CD4-positive, alpha-beta memory T cell (primary cell): Measurements from ENCODE around the gene MRPL19. TPM values are rescaled to one million over a fixed set of nuclear protein-coding genes. Genes with fewer than 3 reads are reported as not detected.

ENCODE experiments used
- CTCF ChIA-PET: fragments of 350-600 bp; sonication (Branson Sonifier 250); formaldehyde crosslinking; loops from one replicate; lab custom pipeline; 2021; ENCODE audit warnings: inconsistent platforms; ENCODE audit not compliant: partially characterized antibody; lab: Charles Lee
- POLR2A ChIA-PET: fragments of 350-600 bp; sonication (Branson Sonifier 250); formaldehyde crosslinking; loops from one replicate; lab custom pipeline; 2021; ENCODE audit not compliant: partially characterized antibody; lab: Charles Lee
- DNase-seq, 5 donors: peaks; one replicate each; pipeline versions ENCODE4 v3.0.0 to v3.0.0-alpha.2; 2020 to 2022; ENCODE audit warnings: mixed read lengths in 1 of 5
- H3K27ac ChIP-seq: one replicate; pipeline ENCODE4 v1.7.0; 2013; ENCODE audit warnings: low read depth, low read length
- H3K27me3 ChIP-seq: 2 replicates; pipeline ENCODE4 v1.7.0; 2013; ENCODE audit warnings: mild to moderate bottlenecking, low read length, moderate library complexity; ENCODE audit not compliant: insufficient read depth
- H3K36me3 ChIP-seq: 2 replicates; pipeline ENCODE4 v1.7.0; 2013; ENCODE audit warnings: mild to moderate bottlenecking, low read length, moderate library complexity; ENCODE audit not compliant: insufficient read depth
- H3K4me1 ChIP-seq: 2 replicates; pipeline ENCODE4 v1.7.0; 2013; ENCODE audit warnings: mild to moderate bottlenecking, low read length, moderate library complexity; ENCODE audit not compliant: insufficient read depth
- H3K4me3 ChIP-seq, 2 donors: one replicate each; pipeline ENCODE4 v1.7.0; 2013; ENCODE audit warnings: low read length in 2 of 2, mild to moderate bottlenecking in 1 of 2
- H3K9me3 ChIP-seq, 2 donors: one replicate each; pipeline ENCODE4 v1.7.0; 2013; ENCODE audit warnings: low read length in 2 of 2, control low read depth in 1 of 2; ENCODE audit not compliant: control insufficient read depth in 1 of 2
- H3K27ac Mint-ChIP-seq, 7 donors: one replicate each; pipeline ENCODE4 v1.8.0; 2020 to 2021; ENCODE audit warnings: mixed read lengths in 7 of 7, mild to moderate bottlenecking in 6 of 7, inconsistent platforms in 3 of 7, moderate library complexity in 3 of 7
- H3K27me3 Mint-ChIP-seq, 2 donors: one replicate each; pipeline ENCODE4 v1.8.0; 2020 to 2021; ENCODE audit warnings: mixed read lengths in 2 of 2
- H3K36me3 Mint-ChIP-seq, 2 donors: one replicate each; pipeline ENCODE4 v1.8.0; 2020 to 2021; ENCODE audit warnings: mixed read lengths in 2 of 2, inconsistent platforms in 1 of 2, mild to moderate bottlenecking in 1 of 2
- H3K4me1 Mint-ChIP-seq, 4 donors: one replicate each; pipeline ENCODE4 v1.8.0; 2020 to 2021; ENCODE audit warnings: mixed read lengths in 4 of 4, mild to moderate bottlenecking in 1 of 4
- H3K4me3 Mint-ChIP-seq, 8 donors: one replicate each; pipeline ENCODE4 v1.8.0; 2020 to 2021; ENCODE audit warnings: mixed read lengths in 8 of 8, mild to moderate bottlenecking in 7 of 8, moderate library complexity in 6 of 8, inconsistent platforms in 3 of 8
- H3K9me3 Mint-ChIP-seq, 8 donors: one replicate each; pipeline ENCODE4 v1.8.0; 2020 to 2021; ENCODE audit warnings: mixed read lengths in 8 of 8, mild to moderate bottlenecking in 5 of 8, inconsistent platforms in 3 of 8, moderate library complexity in 1 of 8
- intact Hi-C: fragments of 100-400 bp; cut with micrococcal nuclease; formaldehyde crosslinking; loops from one replicate; pipeline ENCODE4 v1.15.1; 2023
- polyA plus RNA-seq, 2 donors: library from polyadenylated mRNA; unstranded; fragments of 300-500 nt; fragmentation: Illumina TruSeq; gene quantifications; one replicate each; pipeline ENCODE4 v1.2.3, GENCODE V29; 2021
- total RNA-seq, 2 experiments: library from RNA; stranded (reverse); gene quantifications; one replicate each; pipeline ENCODE4 v1.2.3, GENCODE V29; 2021

The MRPL19 gene
- total and polyA plus RNA-seq, 4 experiments from 2014 or later, result 27.6 to 35.6 (median 29.5) TPM

- no peak for DNase-seq
- Mint-ChIP-seq H3K27ac (no peak overlapping the region), H3K4me3 (no peak overlapping the region), H3K9me3 (peaks cover 0 to 10% (median under 1%) of the 10 kb centered on the region in 8 donors), H3K36me3 (no peaks in the 10 kb centered on the region), H3K4me1 (no peaks in the 10 kb centered on the region), H3K27me3 (peaks cover 21 to 36% of the 10 kb centered on the region in 2 donors)
- no peaks in the 10 kb centered on the region for H3K9me3 ChIP-seq
- no peak overlapping the region for H3K27ac ChIP-seq
- H3K27me3 ChIP-seq, result peaks cover 5% of the 10 kb centered on the region
- intact Hi-C loops, result no loop called here
- ChIA-PET POLR2A (no interaction called here), CTCF (interaction anchor here (0.9 to 1.1 kb wide), 2 partner anchors 14 to 16 kb away, joined by 3 read pairs; no protein-coding TSS in a partner anchor)
- no peaks in the 10 kb centered on the region for H3K36me3 ChIP-seq
- H3K4me1 ChIP-seq, result no peaks in the 10 kb centered on the region
- H3K4me3 ChIP-seq, result no peak overlapping the region
These were observed 32.4 kb upstream of the MRPL19 start for GRCh38 chr2:75614162-75614651.

GRCh38 chr2:75616406-75616805 lies 30.2 kb upstream of the MRPL19 start:
- Mint-ChIP-seq H3K27ac (no peak overlapping the region), H3K4me3 (no peak overlapping the region), H3K4me1 (no peaks in the 10 kb centered on the region), H3K36me3 (no peaks in the 10 kb centered on the region), H3K27me3 (peaks cover 25% of the 10 kb centered on the region in 2 donors), H3K9me3 (peaks cover 0 to 10% (median under 1%) of the 10 kb centered on the region in 8 donors)
- Histone ChIP-seq H3K36me3 (no peaks in the 10 kb centered on the region), H3K27ac (no peak overlapping the region), H3K9me3 (no peaks in the 10 kb centered on the region), H3K4me3 (no peak overlapping the region), H3K4me1 (no peaks in the 10 kb centered on the region), H3K27me3 (no peaks in the 10 kb centered on the region)
- intact Hi-C loops, result no loop called here
- ChIA-PET POLR2A (no interaction called here), CTCF (interaction anchor here (1.0 to 1.1 kb wide), 2 partner anchors 10 to 13 kb away, joined by 4 to 5 read pairs; no protein-coding TSS in a partner anchor)
- no peak for DNase-seq

- CTCF ChIA-PET, result no interaction called here
- no peak for DNase-seq
- no peaks in the 10 kb centered on the region for H3K27me3 ChIP-seq
- Mint-ChIP-seq H3K27ac (no peak overlapping the region), H3K36me3 (no peaks in the 10 kb centered on the region), H3K9me3 (peaks cover 0 to 10% (median under 1%) of the 10 kb centered on the region in 8 donors), H3K4me1 (no peaks in the 10 kb centered on the region), H3K27me3 (peaks cover 22 to 23% of the 10 kb centered on the region in 2 donors), H3K4me3 (no peak overlapping the region)
- H3K4me1 ChIP-seq, result no peaks in the 10 kb centered on the region
- H3K36me3 ChIP-seq, result no peaks in the 10 kb centered on the region
- H3K4me3 ChIP-seq, result no peak overlapping the region
- POLR2A ChIA-PET, result no interaction called here
- intact Hi-C loops, result no loop called here
- no peaks in the 10 kb centered on the region for H3K9me3 ChIP-seq
- H3K27ac ChIP-seq, result no peak overlapping the region
These were observed 29.6 kb upstream of the MRPL19 start for GRCh38 chr2:75616933-75617332.

- Histone ChIP-seq H3K36me3 (no peaks in the 10 kb centered on the region), H3K27ac (no peak overlapping the region), H3K4me1 (no peaks in the 10 kb centered on the region), H3K9me3 (no peaks in the 10 kb centered on the region), H3K4me3 (no peak overlapping the region), H3K27me3 (no peaks in the 10 kb centered on the region)
- Mint-ChIP-seq H3K4me3 (no peak overlapping the region), H3K27me3 (peaks cover 16 to 20% of the 10 kb centered on the region in 2 donors), H3K9me3 (peaks cover 0 to 10% (median 0%) of the 10 kb centered on the region in 8 donors), H3K4me1 (no peaks in the 10 kb centered on the region), H3K27ac (no peak overlapping the region), H3K36me3 (no peaks in the 10 kb centered on the region)
- POLR2A ChIA-PET, result no interaction called here
- DNase-seq, result no peak
- CTCF ChIA-PET, result interaction anchor here (1.2 to 2.8 kb wide), 3 partner anchors 7 to 11 kb away, joined by 3 to 24 read pairs (median 17); no protein-coding TSS in a partner anchor
- intact Hi-C loops, result no loop called here
These were observed 26.4 kb upstream of the MRPL19 start for GRCh38 chr2:75619956-75620740.

- no peaks in the 10 kb centered on the region for H3K4me1 ChIP-seq
- H3K27me3 Mint-ChIP-seq, result peaks cover 16 to 23% of the 10 kb centered on the region in 2 donors
- no peak overlapping the region for H3K27ac ChIP-seq
- no peaks in the 10 kb centered on the region for H3K4me1 Mint-ChIP-seq
- H3K9me3 Mint-ChIP-seq, result peaks cover 0 to 10% (median 0%) of the 10 kb centered on the region in 8 donors
- no peaks in the 10 kb centered on the region for H3K36me3 ChIP-seq
- ChIA-PET POLR2A (no interaction called here), CTCF (interaction anchor here (1.2 to 3.0 kb wide), 2 partner anchors 9 to 12 kb away, joined by 3 to 14 read pairs; no protein-coding TSS in a partner anchor)
- H3K27ac Mint-ChIP-seq, result no peak overlapping the region
- H3K27me3 ChIP-seq, result no peaks in the 10 kb centered on the region
- intact Hi-C loops, result no loop called here
- no peaks in the 10 kb centered on the region for H3K36me3 Mint-ChIP-seq
- no peak overlapping the region for H3K4me3 Mint-ChIP-seq
- H3K9me3 ChIP-seq, result no peaks in the 10 kb centered on the region
- no peak for DNase-seq
- H3K4me3 ChIP-seq, result no peak overlapping the region
These were observed 25.4 kb upstream of the MRPL19 start for GRCh38 chr2:75621228-75621627.

GRCh38 chr2:75622500-75622899 lies 24.1 kb upstream of the MRPL19 start:
- H3K9me3 ChIP-seq, result no peaks in the 10 kb centered on the region
- DNase-seq, result no peak
- Mint-ChIP-seq H3K4me3 (no peak overlapping the region), H3K4me1 (no peaks in the 10 kb centered on the region), H3K27me3 (peaks cover 19 to 27% of the 10 kb centered on the region in 2 donors), H3K36me3 (no peaks in the 10 kb centered on the region), H3K9me3 (peaks cover 0 to 2% (median 0%) of the 10 kb centered on the region in 8 donors), H3K27ac (no peak overlapping the region)
- CTCF ChIA-PET, result interaction anchor here (3.0 kb wide), 1 partner anchor 13 kb away, joined by 14 read pairs; no protein-coding TSS in a partner anchor
- H3K27ac ChIP-seq, result no peak overlapping the region
- intact Hi-C loops, result no loop called here
- H3K4me1 ChIP-seq, result no peaks in the 10 kb centered on the region
- no peaks in the 10 kb centered on the region for H3K27me3 ChIP-seq
- H3K4me3 ChIP-seq, result no peak overlapping the region
- POLR2A ChIA-PET, result no interaction called here
- no peaks in the 10 kb centered on the region for H3K36me3 ChIP-seq

- Histone ChIP-seq H3K36me3 (no peaks in the 10 kb centered on the region), H3K27ac (no peak overlapping the region), H3K4me1 (no peaks in the 10 kb centered on the region), H3K27me3 (no peaks in the 10 kb centered on the region), H3K9me3 (no peaks in the 10 kb centered on the region), H3K4me3 (no peak overlapping the region)
- Mint-ChIP-seq H3K27ac (no peak overlapping the region), H3K9me3 (peaks cover 0 to 2% (median 0%) of the 10 kb centered on the region in 8 donors), H3K4me3 (no peak overlapping the region), H3K27me3 (peaks cover 19 to 27% of the 10 kb centered on the region in 2 donors), H3K4me1 (peaks cover 0 to 2% (median 0%) of the 10 kb centered on the region in 4 donors), H3K36me3 (no peaks in the 10 kb centered on the region)
- intact Hi-C loops, result no loop called here
- DNase-seq, result no peak
- ChIA-PET CTCF (interaction anchor here (3.0 kb wide), 1 partner anchor 14 kb away, joined by 14 read pairs; no protein-coding TSS in a partner anchor), POLR2A (no interaction called here)
These were observed 23.7 kb upstream of the MRPL19 start for GRCh38 chr2:75622929-75623328.
